SKM-1 (cell line): ENCODE results near the gene EDAR.

ENCODE experiments used
- DNase-seq: peaks from one replicate; lab custom pipeline; 2025; ENCODE audit not compliant: unreplicated experiment; lab: John Stamatoyannopoulos, UW

EDAR gene

DNA sequence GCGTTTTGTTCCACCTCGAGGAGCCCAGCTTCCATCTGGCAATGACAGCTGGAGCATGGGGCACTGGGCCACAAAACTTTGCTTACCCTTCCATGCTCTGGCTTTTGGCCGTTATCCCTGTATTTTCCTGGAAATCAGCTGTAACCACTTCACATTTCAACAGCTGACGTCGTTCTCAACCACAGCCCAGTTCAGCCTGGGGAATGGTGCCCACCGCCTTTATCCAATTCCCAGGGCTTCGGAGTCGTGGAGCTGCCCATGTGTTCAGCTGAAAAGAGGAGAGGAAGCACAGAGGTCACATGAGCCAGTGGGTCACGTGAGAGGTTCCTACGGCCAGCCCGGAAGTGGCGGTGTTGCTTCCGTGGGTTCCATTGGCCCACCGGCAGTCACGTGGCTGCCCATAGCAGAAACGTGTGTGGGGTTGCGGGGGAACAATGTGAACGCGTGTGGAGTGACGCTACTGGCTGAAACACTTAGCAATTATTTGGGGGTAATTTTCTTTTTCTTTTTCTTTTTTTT is 16.7 kb upstream of the EDAR start:
- DNase-seq, result no peak

- DNase-seq, result no peak
Measured at GRCh38 chr2:109001201-109001600, 12.2 kb upstream of the EDAR start.

DNA sequence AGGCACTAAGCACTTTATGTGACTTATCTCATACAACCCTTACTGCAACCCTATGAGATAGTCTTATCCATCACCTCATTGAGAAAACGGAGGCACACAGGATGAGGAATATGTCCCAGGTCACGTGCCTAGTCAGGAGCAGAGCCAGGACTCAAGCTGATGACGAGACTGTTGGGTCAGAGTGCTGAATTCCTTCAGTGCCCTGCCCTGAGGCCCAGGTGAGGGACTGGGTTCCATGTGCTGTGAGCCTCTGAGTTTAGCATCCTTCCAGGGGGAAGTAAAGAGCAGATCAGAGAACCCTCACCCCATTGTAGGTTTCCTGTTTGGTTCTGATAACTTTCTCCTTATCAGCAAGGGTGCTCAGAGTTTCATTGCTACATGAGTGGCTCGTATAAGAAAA is 11.7 kb upstream of the EDAR start:
- DNase-seq, result no peak

GRCh38 chr2:108998911-108999310 is 9.9 kb upstream of the EDAR start:
- DNase-seq, result no peak

DNA sequence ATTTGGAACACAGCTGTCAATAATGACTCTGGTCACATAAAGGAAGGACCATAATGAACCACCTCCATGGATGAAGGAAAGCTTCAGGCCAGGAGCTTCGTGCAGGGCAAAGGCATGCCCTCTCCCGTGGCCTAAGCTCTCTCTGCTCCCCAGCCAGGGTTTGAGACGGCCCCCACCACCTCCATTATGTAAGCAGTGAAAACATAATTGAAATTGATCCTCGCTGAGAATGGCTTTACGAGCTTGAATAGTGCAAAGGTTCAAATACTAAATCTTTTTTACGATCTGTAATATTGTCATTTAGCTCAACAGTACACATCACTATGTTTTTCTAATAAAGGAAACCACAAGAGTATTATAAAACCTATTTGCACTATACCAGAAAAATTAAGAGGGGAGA is 5.2 kb upstream of the EDAR start:
- no peak for DNase-seq

DNA sequence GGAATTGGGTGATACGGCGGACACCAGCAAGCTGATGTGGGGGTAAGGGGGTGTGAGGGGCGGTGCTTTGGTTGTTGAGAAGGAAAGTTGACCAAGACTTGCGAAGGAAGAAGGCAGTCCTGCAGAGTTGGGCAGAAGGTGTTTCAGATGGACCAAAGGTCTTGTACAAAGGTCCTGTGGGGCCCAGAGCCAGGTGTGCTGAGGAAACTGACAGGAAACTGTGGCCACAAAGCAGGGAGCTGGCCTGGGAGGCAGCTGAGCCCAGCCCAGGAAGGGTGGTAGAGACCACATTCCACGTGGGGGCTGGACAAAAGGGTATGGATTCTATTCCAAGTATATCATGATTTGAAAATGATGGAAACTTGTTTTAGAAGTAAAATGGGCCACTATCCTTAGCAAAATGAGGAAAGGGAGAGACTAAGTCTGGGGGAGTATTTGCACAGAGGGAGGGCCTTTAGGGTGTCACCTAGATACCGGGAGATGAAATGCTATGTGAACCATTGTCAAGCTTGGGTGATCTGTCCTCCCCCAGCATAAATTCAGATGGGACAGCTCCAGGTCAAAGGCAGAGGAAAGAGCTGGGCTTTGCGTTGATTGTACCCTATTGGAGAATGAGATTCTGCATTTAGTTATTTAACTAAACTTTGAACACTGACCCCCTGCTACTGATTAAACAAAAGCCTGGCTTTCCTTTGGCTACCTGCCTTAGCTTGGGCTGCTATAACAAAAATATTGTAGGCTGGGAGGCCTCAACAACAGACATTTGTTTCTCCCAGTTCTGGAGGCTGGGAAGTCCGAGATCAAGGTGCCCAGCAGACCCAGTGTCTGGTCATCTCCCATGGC is 4.3 kb upstream of the EDAR start:
- no peak for DNase-seq

- no peak for DNase-seq
Measured at GRCh38 chr2:108988076-108988795, 784 bp downstream of the EDAR start.

- no peak for DNase-seq
Measured at GRCh38 chr2:108986916-108987510, 2.0 kb downstream of the EDAR start.

- no peak for DNase-seq
Measured at GRCh38 chr2:108983610-108984009, 5.4 kb downstream of the EDAR start.

DNA sequence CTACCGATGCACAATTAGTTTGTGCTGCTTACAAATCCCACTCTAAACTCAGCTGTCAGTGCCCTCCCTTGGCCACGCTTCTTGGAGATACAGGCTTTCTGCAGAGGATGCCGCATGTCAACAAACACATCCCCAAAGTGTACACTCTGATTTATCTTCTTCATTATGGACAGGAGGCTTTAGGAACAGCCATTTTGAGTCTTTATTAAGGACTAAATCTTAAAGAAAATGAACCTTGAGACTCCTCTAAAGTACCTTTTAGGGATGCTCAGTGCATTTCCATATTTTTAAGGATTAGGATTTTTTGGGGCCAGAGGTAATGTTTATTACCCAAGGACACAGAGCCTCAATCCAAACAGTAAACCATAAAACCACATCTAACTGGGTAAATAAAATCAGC is 6.0 kb downstream of the EDAR start:
- DNase-seq, result no peak

DNA sequence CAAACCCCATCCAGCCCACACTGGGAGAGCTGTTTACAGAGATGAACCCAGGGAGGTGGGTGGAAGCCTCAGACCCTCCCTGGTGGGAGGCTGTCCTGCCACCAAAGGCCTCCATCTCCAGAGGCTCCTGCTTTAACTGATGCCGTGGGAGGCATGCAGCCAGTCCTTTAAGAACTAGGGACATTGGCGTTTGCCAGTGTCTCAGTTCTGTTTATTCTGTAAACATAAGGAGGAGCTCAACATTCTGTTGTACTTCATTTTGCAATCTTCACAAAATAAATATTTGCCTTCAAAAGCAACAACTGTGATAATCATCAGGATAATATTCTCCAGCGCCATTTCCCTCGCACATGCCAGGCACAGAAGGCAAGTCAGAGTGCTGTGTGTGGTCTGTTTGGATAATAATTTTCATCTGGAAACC is 6.8 kb downstream of the EDAR start:
- DNase-seq, result no peak

GRCh38 chr2:108981846-108982245 is 7.2 kb downstream of the EDAR start:
- DNase-seq, result no peak

DNA sequence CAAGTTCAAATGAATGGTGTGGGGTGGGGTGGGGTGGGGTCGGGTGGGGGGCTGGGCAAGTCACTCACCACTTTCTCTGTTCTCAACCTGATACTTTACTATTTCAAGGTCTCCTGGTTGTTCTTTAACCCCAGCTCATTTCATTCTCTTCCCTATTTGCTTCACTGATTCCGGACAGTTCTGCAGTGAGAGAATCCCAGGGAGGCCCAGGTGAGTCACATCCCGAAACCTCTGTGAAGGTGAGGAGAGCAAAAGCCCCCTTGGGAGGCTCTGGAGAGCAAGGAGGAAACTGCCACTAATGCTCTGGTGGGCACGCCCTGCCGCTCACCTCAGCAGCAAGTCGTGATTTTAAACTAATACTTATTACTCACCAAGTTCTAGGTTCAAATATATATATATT is 8.9 kb downstream of the EDAR start:
- DNase-seq, result no peak

- DNase-seq, result no peak
Measured at GRCh38 chr2:108979461-108979860, 9.6 kb downstream of the EDAR start.

- DNase-seq, result no peak
Measured at GRCh38 chr2:108978709-108979111, 10.3 kb downstream of the EDAR start.

DNA sequence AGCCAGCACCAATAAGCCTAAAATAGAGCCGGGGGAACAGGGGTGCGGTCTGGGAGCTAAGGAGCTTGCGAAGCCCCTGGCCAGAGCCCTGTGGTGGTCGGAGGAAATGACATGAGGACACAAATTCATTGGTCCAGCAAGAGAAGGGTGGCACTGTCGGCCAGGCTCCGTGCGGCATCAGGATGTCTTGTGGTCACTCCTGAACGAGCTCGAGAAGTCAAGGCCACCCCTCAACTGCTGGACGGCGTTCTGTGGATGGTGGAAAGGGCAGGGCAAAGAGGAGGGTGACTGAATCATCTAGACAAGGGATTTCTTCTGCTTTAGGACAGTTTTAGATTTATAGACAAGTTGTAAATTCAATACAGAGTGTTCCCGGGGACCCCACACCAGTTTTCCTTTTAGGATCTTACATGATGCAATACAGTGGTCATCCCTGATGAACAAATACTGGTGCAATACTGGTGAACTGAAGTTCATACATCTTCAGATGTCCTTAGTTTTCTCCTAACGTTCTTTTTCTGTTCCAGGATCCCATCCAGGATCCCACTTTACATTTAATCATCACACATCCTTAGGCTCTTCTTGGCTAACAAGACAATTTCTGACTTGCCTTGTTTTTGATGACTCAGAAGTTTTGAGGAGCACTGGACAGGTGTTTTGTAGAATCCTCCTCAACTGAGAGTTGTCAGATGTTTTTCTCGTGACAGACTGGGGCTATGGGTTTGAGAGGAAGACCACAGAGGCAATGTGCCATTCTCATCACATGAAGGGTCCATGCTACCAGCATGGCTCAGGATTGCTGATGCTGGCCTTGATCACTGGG is 13.2 kb downstream of the EDAR start:
- no peak for DNase-seq

GRCh38 chr2:108974674-108975073 is 14.3 kb downstream of the EDAR start:
- DNase-seq, result no peak

- no peak for DNase-seq
Measured at GRCh38 chr2:108972663-108973062, 16.4 kb downstream of the EDAR start.

DNA sequence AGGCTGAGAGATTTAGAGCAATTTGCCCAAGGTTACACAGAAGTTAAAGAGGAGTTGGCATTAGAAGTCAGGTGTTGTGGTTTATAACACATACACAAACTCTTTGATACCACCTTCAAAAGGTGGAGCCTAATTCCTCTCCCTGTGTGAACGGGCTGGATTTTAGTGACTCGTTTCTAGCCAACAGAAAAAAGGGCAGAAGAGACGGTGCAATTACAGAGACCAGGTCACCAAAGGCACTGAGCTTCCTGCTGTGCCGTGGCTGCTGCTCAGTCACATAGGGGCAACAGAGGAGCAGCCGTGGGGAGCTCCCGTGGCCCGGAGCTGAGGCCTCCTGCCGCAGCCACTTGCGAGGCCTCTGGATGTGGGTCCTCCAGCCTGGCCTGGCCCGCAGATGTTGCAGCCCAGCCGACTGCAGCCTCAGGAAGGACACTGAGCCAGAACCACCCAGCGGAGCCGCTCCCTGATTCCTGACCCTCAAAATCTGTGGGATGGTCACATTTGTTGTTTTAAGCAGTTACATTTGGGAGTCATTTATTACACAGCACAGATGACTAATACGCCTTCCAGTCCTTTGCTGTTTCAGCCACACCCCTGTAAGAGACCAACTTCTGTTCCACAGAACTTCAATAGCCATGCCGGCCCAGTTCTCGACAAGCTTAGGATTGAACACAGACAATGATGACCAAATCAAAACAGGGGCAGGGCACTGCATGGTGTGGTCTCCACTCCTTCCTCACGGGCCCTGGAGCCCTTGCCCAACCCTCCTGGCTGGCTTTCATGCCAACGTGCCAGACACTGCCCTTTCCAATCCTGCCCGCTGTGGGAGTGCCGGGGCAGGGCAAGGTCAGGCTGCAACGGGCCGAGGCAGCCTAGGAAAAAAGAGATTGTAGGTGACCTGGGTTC is 17.1 kb downstream of the EDAR start:
- DNase-seq, result no peak

GRCh38 chr2:108970369-108970768 is 18.7 kb downstream of the EDAR start:
- DNase-seq, result no peak
